ENCODE results near the gene GRIK2.

GRIK2 gene

DNA sequence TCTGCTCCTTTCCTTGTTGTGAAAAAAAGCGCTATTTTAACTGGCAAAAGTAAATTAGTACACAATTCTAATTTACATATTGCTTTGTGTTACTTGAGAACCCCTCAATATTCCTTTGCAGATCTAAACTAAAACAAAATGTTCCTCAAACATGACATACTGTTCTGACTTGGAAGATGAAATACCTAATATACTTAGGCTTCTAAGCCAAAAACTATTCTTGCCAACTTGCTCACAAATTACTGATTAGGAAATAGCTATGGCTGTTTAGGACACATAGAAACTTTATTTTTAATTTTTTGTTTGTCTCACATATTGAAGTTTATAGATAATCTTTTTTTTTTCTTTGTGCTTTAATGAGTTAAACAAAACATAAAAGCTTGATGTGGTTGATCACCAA, 542.2 kb downstream of the GRIK2 start:
- Mint-ChIP-seq H3K4me1 (ENCODE audit: low read depth) (no peaks in the 10 kb centered on the region), H3K36me3 (no peaks in the 10 kb centered on the region), H3K9me3 (ENCODE audit: low read depth) (peaks cover 9% of the 10 kb centered on the region), H3K4me3 (no peak overlapping the region), H3K27me3 (no peaks in the 10 kb centered on the region), H3K27ac (no peak overlapping the region)

DNA sequence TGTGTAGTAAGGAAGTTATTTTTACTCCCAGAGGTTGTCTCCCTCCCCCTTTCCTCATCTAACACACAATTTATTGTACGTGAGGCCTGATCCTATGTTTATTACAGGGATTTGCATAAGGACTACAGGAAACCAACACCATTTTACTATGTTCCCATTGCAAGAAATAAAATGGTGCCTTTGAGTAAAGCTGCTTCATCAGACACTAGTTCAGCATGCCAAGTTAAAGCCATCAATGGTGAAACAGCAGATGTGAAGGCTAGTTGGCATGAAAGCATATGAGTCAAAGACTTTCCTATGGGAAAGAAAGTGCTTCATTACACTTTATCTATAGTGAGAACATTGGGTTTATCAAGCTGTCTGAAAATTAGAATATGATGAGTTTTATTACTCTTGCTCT, 543.0 kb downstream of the GRIK2 start:
- Mint-ChIP-seq H3K9me3 (ENCODE audit: low read depth) (peaks cover 8% of the 10 kb centered on the region), H3K36me3 (no peaks in the 10 kb centered on the region), H3K27ac (no peak overlapping the region), H3K4me3 (no peak overlapping the region), H3K27me3 (no peaks in the 10 kb centered on the region), H3K4me1 (ENCODE audit: low read depth) (no peaks in the 10 kb centered on the region)

DNA sequence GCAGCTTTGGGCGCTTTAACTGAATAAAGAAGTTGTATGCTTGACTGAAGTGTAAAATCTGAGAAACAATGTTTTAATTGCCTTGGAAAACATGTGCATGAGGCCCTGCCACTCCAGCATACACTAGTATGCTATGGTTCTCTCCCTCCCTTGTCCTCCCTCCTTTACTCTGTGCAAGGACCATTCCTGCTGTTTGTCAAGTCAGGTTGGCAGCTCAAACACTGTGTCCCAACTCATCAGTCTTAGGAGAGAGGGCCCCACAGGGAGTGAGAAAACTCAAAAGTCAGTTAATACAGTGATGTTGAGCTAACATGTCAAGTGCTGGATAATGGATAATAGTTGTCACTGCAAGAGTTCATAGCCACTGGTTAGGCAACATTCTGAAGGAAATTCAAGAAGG, 543.6 kb downstream of the GRIK2 start:
- H3K4me1 Mint-ChIP-seq (ENCODE audit: low read depth), result no peaks in the 10 kb centered on the region
- peaks cover 8% of the 10 kb centered on the region for H3K9me3 Mint-ChIP-seq (ENCODE audit: low read depth)
- H3K27ac Mint-ChIP-seq, result no peak overlapping the region
- no peaks in the 10 kb centered on the region for H3K36me3 Mint-ChIP-seq
- no peak overlapping the region for H3K4me3 Mint-ChIP-seq
- H3K27me3 Mint-ChIP-seq, result no peaks in the 10 kb centered on the region

DNA sequence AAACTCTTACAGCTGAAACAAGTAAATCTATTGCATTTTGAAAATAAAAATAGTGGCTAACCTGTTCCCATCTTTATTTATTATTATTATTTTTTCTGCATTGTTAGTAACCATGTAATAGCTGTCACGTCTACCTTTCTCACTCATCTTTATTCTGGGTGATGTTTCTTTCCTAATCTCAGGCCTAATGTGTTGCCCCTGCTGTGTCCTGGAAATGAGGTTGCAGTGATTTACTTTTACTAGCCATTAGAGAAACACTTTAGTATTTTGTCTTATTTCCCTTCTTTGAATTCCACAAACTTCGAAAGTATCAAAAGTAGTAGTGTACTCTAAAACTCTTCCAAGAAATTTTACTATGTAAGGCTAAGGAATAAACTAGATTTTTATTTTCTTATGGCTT, 546.9 kb downstream of the GRIK2 start:
- Mint-ChIP-seq H3K36me3 (no peaks in the 10 kb centered on the region), H3K27me3 (no peaks in the 10 kb centered on the region), H3K9me3 (ENCODE audit: low read depth) (peaks cover 2% of the 10 kb centered on the region), H3K27ac (no peak overlapping the region), H3K4me3 (no peak overlapping the region), H3K4me1 (ENCODE audit: low read depth) (no peaks in the 10 kb centered on the region)

DNA sequence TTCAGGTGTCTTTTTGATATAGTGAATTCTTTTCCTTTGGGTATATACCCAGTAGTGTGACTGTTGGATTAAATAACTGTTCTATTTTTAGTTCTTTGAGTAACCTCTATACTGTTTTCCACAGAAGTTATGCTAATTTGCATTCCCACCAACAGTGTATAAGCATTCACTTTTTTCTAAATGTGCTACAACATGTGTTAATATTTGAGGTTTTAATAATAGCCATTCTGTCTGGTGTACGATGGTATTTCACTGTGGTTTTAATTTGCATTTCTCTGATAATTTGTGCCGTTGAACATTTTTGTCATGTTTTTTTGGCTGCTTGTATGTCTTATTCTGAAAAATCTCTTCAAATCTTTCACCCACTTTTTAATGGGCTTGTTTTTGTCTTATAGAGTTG, 563.5 kb downstream of the GRIK2 start:
- no peak overlapping the region for H3K4me3 Mint-ChIP-seq
- no peaks in the 10 kb centered on the region for H3K36me3 Mint-ChIP-seq
- H3K4me1 Mint-ChIP-seq (ENCODE audit: low read depth), result no peaks in the 10 kb centered on the region
- H3K9me3 Mint-ChIP-seq (ENCODE audit: low read depth), result peaks cover 5% of the 10 kb centered on the region
- no peak overlapping the region for H3K27ac Mint-ChIP-seq
- H3K27me3 Mint-ChIP-seq, result no peaks in the 10 kb centered on the region

DNA sequence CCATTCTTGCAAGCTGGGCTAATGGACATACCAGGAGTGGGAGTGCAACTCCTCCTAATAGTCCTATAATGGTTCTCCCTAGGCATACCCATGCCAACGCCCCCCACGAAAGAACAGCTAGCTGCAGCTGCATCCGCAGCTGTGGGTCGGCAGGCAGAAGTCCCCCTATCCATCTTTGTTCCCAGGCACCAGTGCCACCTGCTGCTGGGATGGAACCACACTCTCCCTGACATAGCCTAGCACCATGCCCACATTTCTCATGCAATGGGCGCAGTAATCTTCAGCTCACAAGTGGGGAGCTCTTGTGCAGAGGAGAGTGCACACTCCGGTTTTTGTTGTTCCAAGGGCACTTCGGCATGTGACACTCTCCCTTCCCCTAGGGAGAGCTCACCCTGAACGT, 567.8 kb downstream of the GRIK2 start:
- H3K36me3 Mint-ChIP-seq, result no peaks in the 10 kb centered on the region
- H3K4me3 Mint-ChIP-seq, result no peak overlapping the region
- H3K27ac Mint-ChIP-seq, result no peak overlapping the region
- no peaks in the 10 kb centered on the region for H3K4me1 Mint-ChIP-seq (ENCODE audit: low read depth)
- H3K9me3 Mint-ChIP-seq (ENCODE audit: low read depth), result peaks cover 8% of the 10 kb centered on the region
- no peaks in the 10 kb centered on the region for H3K27me3 Mint-ChIP-seq

DNA sequence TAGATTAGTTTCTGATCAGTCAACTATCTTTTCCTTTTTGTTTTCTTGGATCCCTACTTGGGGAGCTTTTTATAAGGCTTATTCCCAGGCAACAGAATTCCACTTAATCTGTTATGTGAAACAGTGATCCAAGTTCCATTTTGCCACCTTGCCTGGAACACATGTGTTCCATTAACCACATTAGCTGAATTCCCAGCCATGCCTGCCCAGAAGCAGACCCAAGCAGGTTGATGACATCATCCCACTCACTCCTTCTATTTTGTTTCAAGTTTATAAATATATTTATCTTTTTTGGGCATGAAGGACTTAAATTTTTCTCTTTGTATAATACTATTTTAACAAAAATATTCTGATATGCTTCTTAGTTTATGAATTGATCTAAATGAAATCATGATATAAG, 587.4 kb downstream of the GRIK2 start:
- Mint-ChIP-seq H3K27me3 (no peaks in the 10 kb centered on the region), H3K4me1 (ENCODE audit: low read depth) (no peaks in the 10 kb centered on the region), H3K27ac (no peak overlapping the region), H3K36me3 (no peaks in the 10 kb centered on the region), H3K9me3 (ENCODE audit: low read depth) (peaks cover 4% of the 10 kb centered on the region), H3K4me3 (no peak overlapping the region)

DNA sequence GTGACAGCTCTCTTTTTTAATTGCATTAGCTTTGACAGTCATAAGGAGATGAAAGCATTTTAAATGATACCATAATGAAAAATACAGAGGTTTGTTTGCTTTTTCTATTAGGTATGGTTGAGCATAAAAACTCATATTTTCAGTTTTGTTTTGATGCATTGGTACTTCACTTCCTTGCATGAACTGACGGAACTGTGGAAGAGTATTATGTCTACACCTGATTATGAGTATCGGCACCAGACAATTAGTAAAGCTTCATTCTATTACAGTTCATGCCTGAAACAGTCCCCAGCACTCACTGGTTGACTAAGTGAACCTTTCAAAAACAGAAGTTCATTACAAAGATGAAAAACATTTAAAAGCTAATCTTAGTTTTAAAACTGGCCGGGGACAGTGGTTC, 593.0 kb downstream of the GRIK2 start:
- H3K4me1 Mint-ChIP-seq (ENCODE audit: low read depth), result no peaks in the 10 kb centered on the region
- H3K4me3 Mint-ChIP-seq, result no peak overlapping the region
- no peak overlapping the region for H3K27ac Mint-ChIP-seq
- H3K27me3 Mint-ChIP-seq, result no peaks in the 10 kb centered on the region
- H3K36me3 Mint-ChIP-seq, result no peaks in the 10 kb centered on the region
- no peaks in the 10 kb centered on the region for H3K9me3 Mint-ChIP-seq (ENCODE audit: low read depth)

DNA sequence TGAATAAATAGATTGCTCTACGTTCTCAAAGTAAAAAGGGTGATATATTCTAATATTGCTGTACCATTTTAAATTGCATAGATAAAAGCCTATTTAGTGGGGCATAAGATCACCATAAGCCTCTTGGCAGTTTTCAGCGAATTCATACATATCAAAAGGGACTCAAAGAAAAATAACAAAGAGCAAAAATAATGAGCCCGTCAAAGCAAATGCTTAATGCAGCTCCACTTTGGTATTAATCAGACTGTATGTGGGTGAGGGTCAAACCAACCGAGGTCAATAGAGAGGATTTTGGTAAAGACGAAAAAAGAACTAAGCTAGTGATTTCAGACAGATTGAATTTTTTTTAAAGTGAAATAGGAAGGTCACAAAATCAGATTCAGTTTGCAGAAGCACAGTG, 598.8 kb downstream of the GRIK2 start:
- no peak overlapping the region for H3K27ac Mint-ChIP-seq
- no peaks in the 10 kb centered on the region for H3K9me3 Mint-ChIP-seq (ENCODE audit: low read depth)
- no peak overlapping the region for H3K4me3 Mint-ChIP-seq
- H3K27me3 Mint-ChIP-seq, result no peaks in the 10 kb centered on the region
- H3K4me1 Mint-ChIP-seq (ENCODE audit: low read depth), result no peaks in the 10 kb centered on the region
- no peaks in the 10 kb centered on the region for H3K36me3 Mint-ChIP-seq

DNA sequence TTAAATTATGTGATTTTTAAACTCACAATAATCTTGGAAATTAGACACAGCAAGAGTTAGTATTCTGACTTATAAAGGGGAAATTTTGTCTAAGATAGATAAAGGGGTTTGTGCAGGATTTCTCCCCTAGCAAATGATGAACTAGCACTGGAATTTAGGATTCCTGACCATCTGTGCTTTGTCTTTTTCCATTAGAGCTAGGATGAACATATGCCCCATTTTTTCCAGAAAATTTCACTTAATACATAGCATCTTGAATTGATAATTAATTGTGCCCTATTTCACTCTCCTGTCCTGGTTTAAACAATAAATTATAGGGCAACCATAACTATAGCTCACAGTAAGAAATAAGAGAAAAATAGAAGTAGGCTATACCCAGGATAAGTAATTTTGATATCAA, 601.0 kb downstream of the GRIK2 start:
- no peaks in the 10 kb centered on the region for H3K27me3 Mint-ChIP-seq
- no peaks in the 10 kb centered on the region for H3K9me3 Mint-ChIP-seq (ENCODE audit: low read depth)
- no peak overlapping the region for H3K4me3 Mint-ChIP-seq
- H3K27ac Mint-ChIP-seq, result no peak overlapping the region
- no peaks in the 10 kb centered on the region for H3K4me1 Mint-ChIP-seq (ENCODE audit: low read depth)
- no peaks in the 10 kb centered on the region for H3K36me3 Mint-ChIP-seq

DNA sequence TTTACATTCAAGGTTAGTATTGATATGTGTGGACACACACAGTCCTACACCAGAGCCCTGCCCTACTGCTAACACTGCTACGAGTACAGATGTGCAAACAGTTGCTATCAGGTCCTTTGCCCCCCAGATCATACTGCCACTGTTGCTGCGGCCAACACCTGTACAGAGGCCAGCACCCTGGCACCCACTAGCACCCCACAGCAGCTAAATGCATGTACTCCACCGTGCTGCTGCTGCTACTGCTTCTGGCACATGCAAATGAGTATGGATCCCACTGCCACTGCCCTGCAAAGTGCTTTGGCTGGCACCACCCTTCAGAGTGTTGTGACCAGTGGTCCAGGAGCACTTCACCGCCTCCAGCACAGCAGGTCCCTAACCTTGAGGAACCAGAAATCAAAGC, 621.9 kb downstream of the GRIK2 start:
- no peaks in the 10 kb centered on the region for H3K36me3 Mint-ChIP-seq
- H3K4me1 Mint-ChIP-seq (ENCODE audit: low read depth), result no peaks in the 10 kb centered on the region
- H3K27me3 Mint-ChIP-seq, result no peaks in the 10 kb centered on the region
- no peak overlapping the region for H3K4me3 Mint-ChIP-seq
- H3K27ac Mint-ChIP-seq, result no peak overlapping the region
- peaks cover 3% of the 10 kb centered on the region for H3K9me3 Mint-ChIP-seq (ENCODE audit: low read depth)

DNA sequence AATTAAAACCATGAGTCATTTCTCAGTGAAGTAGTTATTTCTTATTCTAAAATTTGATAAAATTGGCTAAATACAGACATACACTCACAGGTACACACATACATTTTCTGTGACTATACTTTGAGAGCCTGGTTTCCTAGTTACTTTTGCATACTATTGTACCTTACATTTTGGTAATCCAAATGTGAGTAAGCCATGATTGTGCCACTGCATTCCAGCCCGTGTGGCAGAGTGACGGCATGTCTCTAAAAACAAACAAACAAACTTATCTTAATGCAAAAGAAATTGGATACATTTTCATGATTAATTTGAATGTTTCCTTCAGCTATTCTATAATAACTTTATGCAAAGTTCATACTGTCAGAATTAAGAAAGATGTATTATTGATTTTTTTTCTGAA, 628.8 kb downstream of the GRIK2 start:
- H3K4me3 Mint-ChIP-seq, result no peak overlapping the region
- no peaks in the 10 kb centered on the region for H3K4me1 Mint-ChIP-seq (ENCODE audit: low read depth)
- no peaks in the 10 kb centered on the region for H3K36me3 Mint-ChIP-seq
- H3K27me3 Mint-ChIP-seq, result no peaks in the 10 kb centered on the region
- H3K9me3 Mint-ChIP-seq (ENCODE audit: low read depth), result peaks cover 6% of the 10 kb centered on the region
- no peak overlapping the region for H3K27ac Mint-ChIP-seq

DNA sequence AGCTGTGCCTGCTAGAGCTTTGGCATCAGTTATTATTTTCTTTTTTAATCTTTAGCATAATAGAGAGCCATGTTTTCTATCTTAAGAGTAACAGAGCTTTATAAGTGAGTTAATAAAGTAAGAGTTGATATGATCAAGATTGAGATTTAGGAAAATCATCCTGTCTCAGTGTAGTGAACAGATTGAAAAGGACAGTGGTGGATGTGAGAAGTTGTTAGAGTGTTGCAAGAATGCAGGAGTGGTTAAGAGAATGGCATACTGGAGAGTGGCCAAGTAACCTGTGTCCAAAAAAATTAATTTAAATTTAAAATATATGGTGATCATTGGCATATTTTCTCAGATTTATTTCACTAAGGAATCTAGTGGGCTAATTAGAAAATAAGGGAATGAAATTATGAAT, 629.3 kb downstream of the GRIK2 start:
- Mint-ChIP-seq H3K27me3 (no peaks in the 10 kb centered on the region), H3K9me3 (ENCODE audit: low read depth) (peaks cover 6% of the 10 kb centered on the region), H3K27ac (no peak overlapping the region), H3K4me1 (ENCODE audit: low read depth) (no peaks in the 10 kb centered on the region), H3K36me3 (no peaks in the 10 kb centered on the region), H3K4me3 (no peak overlapping the region)

DNA sequence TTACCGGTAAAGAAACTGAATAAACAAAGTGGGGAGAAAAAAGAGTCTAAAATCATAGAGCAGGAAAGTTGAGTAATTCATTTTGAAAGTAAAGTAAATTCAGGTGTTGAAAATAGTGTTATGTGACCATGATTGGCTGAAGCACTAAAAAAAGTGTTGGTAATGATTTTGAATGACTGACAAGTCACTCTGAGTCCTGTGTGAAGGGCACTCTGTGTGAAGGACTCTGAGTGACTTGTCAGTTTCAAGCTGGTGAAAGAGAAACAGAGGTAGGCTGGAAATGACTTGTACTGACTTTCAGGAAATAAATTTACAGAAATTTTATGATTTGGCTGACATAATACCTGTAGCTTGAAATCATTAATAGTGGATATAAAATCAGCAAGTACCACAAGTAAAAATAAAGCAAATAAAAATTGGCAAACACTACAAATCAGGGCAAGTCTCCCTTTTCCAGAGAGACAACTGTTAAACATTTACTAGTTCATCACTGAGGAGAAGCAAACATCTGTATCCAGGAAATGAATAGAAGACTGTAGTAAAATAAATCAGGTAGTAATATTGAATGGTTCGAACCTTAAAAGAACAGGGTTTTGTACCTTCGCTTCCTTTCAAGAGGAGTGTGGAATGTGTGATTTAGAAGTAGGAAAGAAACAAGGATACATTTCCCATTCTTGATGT, 630.6 kb downstream of the GRIK2 start:
- no peaks in the 10 kb centered on the region for H3K36me3 Mint-ChIP-seq
- no peak overlapping the region for H3K4me3 Mint-ChIP-seq
- no peak overlapping the region for H3K27ac Mint-ChIP-seq
- no peaks in the 10 kb centered on the region for H3K27me3 Mint-ChIP-seq
- peaks cover 6% of the 10 kb centered on the region for H3K9me3 Mint-ChIP-seq (ENCODE audit: low read depth)
- no peaks in the 10 kb centered on the region for H3K4me1 Mint-ChIP-seq (ENCODE audit: low read depth)

DNA sequence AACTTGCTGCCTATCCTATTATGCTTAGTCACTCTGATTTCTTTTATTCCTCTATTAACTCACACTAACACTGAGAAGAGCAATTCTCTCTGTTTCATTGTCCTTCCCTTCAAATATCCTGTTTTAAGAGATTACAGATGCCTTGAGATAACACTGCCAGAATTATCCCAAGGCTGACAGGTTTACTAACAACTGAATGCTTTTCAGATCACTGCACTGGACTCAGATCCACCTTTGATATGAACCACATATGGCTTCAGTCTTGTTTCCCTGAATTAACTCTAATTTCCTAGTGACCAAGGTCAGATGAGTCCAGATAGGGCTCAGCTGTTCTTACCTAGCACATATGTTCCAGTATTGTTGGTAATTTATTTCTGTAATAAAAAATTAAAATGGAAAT, 633.1 kb downstream of the GRIK2 start:
- no peaks in the 10 kb centered on the region for H3K36me3 Mint-ChIP-seq
- no peak overlapping the region for H3K27ac Mint-ChIP-seq
- no peak overlapping the region for H3K4me3 Mint-ChIP-seq
- peaks cover 6% of the 10 kb centered on the region for H3K9me3 Mint-ChIP-seq (ENCODE audit: low read depth)
- H3K4me1 Mint-ChIP-seq (ENCODE audit: low read depth), result no peaks in the 10 kb centered on the region
- H3K27me3 Mint-ChIP-seq, result no peaks in the 10 kb centered on the region

DNA sequence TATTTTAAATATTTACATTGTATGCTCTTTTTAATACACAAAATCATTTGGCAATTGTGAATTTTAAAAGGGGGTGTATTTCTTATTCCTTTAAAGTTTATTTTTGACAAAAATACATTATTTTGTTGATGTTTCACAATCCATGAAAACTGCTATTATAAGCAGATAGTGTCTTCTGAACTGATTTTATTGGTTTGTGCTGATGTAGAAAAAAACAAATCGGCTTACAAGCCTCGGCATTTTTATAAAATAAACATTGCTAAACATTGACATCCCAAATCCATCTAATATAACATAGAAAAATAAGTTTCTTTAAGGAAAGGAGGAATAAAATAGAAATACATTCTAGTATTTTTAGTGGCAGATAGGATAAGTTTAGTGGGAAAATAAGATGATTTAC, 634.7 kb downstream of the GRIK2 start:
- no peak overlapping the region for H3K4me3 Mint-ChIP-seq
- no peaks in the 10 kb centered on the region for H3K4me1 Mint-ChIP-seq (ENCODE audit: low read depth)
- no peaks in the 10 kb centered on the region for H3K36me3 Mint-ChIP-seq
- no peak overlapping the region for H3K27ac Mint-ChIP-seq
- no peaks in the 10 kb centered on the region for H3K27me3 Mint-ChIP-seq
- H3K9me3 Mint-ChIP-seq (ENCODE audit: low read depth), result peaks cover 6% of the 10 kb centered on the region

Measured in activated naive CD8-positive, alpha-beta T cell (primary cell).